Prostate gland (tissue), 2 donors: ENCODE results near the gene ASXL1. TPM values are rescaled to one million over a fixed set of nuclear protein-coding genes. Genes with fewer than 3 reads are reported as not detected.

ENCODE experiments used
- DNase-seq: peaks from one replicate; pipeline ENCODE4 v3.0.0-alpha.2; 2019; ENCODE audit warnings: low spot score
- H3K27ac ChIP-seq, 2 donors: fragments of 200-600 bp; sonication (generic); 2 replicates each; pipeline ENCODE4 v1.5.1; 2017 to 2019
- H3K27me3 ChIP-seq: fragments of 200-600 bp; sonication (generic); replicated peaks from 2 replicates; pipeline ENCODE4 v1.5.1; 2019; ENCODE audit not compliant: insufficient read depth
- H3K36me3 ChIP-seq, 2 donors: fragments of 200-600 bp; sonication (generic); 1 replicate in 1 of 2; 2 replicates in 1 of 2; pipeline versions ENCODE4 v1.5.1 to v1.8.1; 2017 to 2019
- H3K4me1 ChIP-seq: fragments of 200-600 bp; sonication (generic); replicated peaks from 2 replicates; pipeline ENCODE4 v1.5.1; 2019
- H3K4me3 ChIP-seq, 2 donors: fragments of 200-600 bp; sonication (generic); 2 replicates each; pipeline ENCODE4 v1.5.1; 2017 to 2019
- H3K9me3 ChIP-seq: fragments of 200-600 bp; sonication (generic); 2 replicates; pipeline ENCODE4 v1.5.1; 2017
- POLR2A ChIP-seq: fragments of 450-650 bp; IDR thresholded peaks from one replicate; pipeline ENCODE4 v1.6.1; 2016; ENCODE audit warnings: antibody characterized with exemption, mild to moderate bottlenecking
- POLR2AphosphoS5 ChIP-seq: sonication (generic); formaldehyde crosslinking; IDR thresholded peaks from one replicate; pipeline ENCODE4 v1.6.1; 2017; ENCODE audit warnings: antibody characterized with exemption
- whole genome bisulfite sequencing: methylation state at CpG from one replicate; pipeline ENCODE4 v1.1.5; 2018; 5-methylcytosine and 5-hydroxymethylcytosine counted together
- intact Hi-C: fragments of 100-400 bp; cut with DNase I; formaldehyde crosslinking; loops from one replicate; pipeline ENCODE4 v1.14.2; 2022
- total RNA-seq, 2 donors: library from RNA; depleted of rRNA; stranded (reverse); fragments of >200 nt; gene quantifications; one replicate each; pipeline ENCODE4 v1.1.0, GENCODE V29; 2016
- TF ChIP-seq, protein P1 (sequence below), 4 experiments: fragments of 200-600 bp in 2 of 4; fragments of 450-650 bp in 2 of 4; sonication (generic) in 2 of 4; IDR thresholded peaks; 1 replicate in 3 of 4; 2 replicates in 1 of 4; pipeline ENCODE4 v1.5.1; 2016 to 2019; ENCODE audit warnings: antibody characterized with exemption in 4 of 4, mild to moderate bottlenecking in 2 of 4, moderate library complexity in 2 of 4

ASXL1 gene
- total RNA-seq, 2 donors from 2014 or later, result 30.4 to 106 TPM

DNA sequence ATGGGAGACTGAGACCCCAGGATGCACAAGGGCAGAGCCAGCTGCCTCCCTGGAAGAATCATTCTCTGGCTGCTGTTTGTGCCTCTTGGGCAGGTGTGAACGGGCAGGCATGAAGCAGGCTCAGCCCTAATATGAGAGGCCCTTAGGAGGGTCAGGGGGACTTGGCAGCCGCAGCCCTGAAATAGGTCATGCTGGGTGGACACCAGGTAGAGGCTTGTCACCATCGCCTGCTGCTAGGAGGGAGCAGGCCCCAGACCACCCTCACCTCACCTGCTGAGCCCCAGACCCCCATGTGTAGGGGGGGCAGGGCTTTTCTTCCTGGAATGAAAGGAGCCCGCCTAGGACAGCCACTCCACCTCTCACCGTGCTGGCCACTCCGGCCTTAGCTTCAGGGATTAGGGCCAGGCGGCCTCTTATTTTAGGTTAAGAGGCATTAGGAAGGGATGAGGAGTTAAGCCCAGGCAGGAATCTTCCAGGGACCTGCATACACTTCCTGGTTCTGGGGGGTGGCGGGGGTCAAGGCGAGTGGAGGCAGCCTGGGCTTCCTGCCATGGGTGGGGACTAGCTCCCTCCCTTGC, 92.4 kb downstream of the ASXL1 start:
- no peak for DNase-seq
- no peaks in the 10 kb centered on the region for H3K27me3 ChIP-seq
- WGBS, result 80% methylated on average over 9 of the region's 9 CpGs
- H3K36me3 ChIP-seq, result peaks cover 0 to 13% of the 10 kb centered on the region in 2 donors
- intact Hi-C loops, result no loop called here
- H3K4me3 ChIP-seq, result no peak overlapping the region
- H3K27ac ChIP-seq, result no peak overlapping the region
- TF ChIP-seq POLR2AphosphoS5 (no peak), POLR2A (no peak)
- TF ChIP-seq, protein P1, sequence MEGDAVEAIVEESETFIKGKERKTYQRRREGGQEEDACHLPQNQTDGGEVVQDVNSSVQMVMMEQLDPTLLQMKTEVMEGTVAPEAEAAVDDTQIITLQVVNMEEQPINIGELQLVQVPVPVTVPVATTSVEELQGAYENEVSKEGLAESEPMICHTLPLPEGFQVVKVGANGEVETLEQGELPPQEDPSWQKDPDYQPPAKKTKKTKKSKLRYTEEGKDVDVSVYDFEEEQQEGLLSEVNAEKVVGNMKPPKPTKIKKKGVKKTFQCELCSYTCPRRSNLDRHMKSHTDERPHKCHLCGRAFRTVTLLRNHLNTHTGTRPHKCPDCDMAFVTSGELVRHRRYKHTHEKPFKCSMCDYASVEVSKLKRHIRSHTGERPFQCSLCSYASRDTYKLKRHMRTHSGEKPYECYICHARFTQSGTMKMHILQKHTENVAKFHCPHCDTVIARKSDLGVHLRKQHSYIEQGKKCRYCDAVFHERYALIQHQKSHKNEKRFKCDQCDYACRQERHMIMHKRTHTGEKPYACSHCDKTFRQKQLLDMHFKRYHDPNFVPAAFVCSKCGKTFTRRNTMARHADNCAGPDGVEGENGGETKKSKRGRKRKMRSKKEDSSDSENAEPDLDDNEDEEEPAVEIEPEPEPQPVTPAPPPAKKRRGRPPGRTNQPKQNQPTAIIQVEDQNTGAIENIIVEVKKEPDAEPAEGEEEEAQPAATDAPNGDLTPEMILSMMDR (IDR thresholded peaks at IDR 0.05), result no peak
- no peaks in the 10 kb centered on the region for H3K9me3 ChIP-seq
- H3K4me1 ChIP-seq, result peaks cover 8% of the 10 kb centered on the region

DNA sequence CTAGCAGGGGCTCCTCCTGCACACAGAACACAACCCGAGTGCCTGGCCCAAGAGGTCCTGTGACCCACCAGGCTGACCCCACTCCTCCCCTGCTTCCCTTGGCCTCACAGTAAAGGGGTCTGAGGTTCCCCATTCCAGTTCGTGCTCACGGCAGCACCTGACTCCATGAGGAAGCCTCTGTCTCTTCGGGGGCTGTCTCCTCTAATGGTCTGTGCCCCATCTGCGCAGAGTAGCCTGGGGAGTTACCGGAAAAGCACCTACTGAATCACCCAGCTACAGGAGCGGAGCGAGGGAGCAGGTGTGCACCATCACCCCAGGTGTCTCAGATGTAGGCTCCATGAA, 93.2 kb downstream of the ASXL1 start:
- WGBS, result 92% methylated on average over 8 of the region's 8 CpGs
- TF ChIP-seq POLR2AphosphoS5 (no peak), POLR2A (no peak)
- TF ChIP-seq, protein P1 (IDR thresholded peaks at IDR 0.05), result no peak
- H3K9me3 ChIP-seq, result no peaks in the 10 kb centered on the region
- peaks cover 5% of the 10 kb centered on the region for H3K4me1 ChIP-seq
- no peaks in the 10 kb centered on the region for H3K27me3 ChIP-seq
- intact Hi-C loops, result no loop called here
- H3K27ac ChIP-seq, result no peak overlapping the region
- peaks cover 0 to 13% of the 10 kb centered on the region in 2 donors for H3K36me3 ChIP-seq
- DNase-seq, result no peak
- H3K4me3 ChIP-seq, result no peak overlapping the region

DNA sequence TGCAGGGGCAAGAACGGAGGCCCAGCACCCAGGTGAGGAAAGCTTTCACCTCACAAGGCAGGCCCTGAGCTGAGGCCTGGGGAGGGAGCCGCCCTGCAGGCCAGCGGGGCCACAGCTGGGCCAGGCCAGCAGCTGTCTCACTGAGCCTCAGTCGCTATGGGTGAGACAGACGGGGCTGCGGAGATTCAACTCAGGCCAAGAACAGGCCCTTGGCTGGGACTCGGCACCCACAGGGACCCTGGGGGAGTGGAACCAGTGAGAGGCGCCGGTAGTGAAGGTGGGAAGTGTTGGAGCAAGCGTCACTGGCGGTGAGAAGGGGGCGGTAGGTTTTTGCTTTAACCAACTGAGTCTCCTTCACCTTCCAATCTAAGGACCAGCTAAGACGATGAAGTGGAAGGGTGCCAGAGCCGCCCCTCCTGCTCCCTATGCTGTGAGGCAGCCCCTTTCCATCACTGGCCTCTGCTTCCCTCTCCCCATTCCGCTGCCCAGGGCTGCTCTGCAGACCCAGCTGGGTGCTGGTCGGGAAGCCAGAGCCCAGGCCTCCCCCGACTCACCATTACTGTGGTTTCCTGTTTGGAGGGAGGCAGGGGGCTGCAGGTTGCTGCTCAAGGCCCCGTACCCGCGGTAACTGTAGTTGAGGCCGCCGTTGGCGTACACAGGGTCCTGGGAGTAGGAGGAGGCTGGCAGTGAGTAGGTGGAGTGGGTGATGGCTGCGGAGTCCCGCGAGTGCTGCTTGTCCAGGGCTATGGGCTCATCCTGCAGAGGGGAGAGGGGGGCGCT, 93.7 kb downstream of the ASXL1 start:
- no peak for DNase-seq
- H3K27ac ChIP-seq, result no peak overlapping the region
- WGBS, result 78% methylated on average over 27 of the region's 27 CpGs
- no peak overlapping the region for H3K4me3 ChIP-seq
- no peaks in the 10 kb centered on the region for H3K9me3 ChIP-seq
- TF ChIP-seq POLR2AphosphoS5, result no peak
- TF ChIP-seq POLR2A, result no peak
- TF ChIP-seq, protein P1 (IDR thresholded peaks at IDR 0.05), result no peak
- H3K27me3 ChIP-seq, result no peaks in the 10 kb centered on the region
- intact Hi-C loops, result no loop called here
- peaks cover 0 to 13% of the 10 kb centered on the region in 2 donors for H3K36me3 ChIP-seq
- H3K4me1 ChIP-seq, result peaks cover 7% of the 10 kb centered on the region

DNA sequence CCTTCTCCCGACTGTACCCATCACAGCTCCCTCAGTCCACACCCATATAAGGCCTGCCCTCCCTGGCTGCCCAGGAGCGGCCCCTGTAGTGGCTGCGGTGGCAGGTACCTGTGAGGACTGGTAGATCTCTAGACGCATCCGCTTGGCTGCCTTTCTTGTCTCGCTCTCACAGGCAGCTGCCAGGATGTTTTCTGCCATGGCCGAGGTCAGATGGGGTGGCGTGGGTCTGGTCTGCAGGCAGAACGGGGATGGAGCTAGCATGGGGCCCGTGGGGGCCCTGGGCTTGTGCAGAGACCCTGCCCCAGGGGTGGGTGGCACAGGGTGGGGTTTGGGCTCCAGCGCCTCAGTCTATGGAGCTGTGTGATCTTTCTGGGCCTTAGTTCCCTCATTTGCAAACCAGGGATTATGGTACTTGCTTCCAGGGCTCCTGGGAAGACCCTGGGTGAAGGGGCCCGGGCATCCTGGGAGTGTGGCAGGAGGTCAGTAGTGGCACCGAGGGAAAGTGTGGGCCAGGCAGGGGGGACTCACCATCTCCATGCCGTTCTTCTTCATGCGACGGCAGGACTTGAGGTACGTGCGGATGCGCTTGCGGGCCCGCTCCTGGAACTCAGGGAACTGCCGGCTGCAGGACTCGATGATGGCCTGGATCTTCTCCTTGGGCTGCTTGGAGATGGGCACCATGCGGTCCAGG, 94.8 kb downstream of the ASXL1 start:
- intact Hi-C loops, result no loop called here
- Histone ChIP-seq H3K36me3 (peaks cover 0 to 13% of the 10 kb centered on the region in 2 donors), H3K27me3 (no peaks in the 10 kb centered on the region), H3K4me1 (peaks cover 6% of the 10 kb centered on the region), H3K9me3 (no peaks in the 10 kb centered on the region), H3K27ac (no peak overlapping the region), H3K4me3 (no peak overlapping the region)
- TF ChIP-seq, protein P1 (IDR thresholded peaks at IDR 0.05), result no peak
- no peak for TF ChIP-seq POLR2A
- no peak for TF ChIP-seq POLR2AphosphoS5
- 91% methylated on average over 24 of the region's 24 CpGs for WGBS
- no peak for DNase-seq
